Uterine smooth muscle cell (primary cell): ENCODE results near the gene ALDH3A1. TPM values are rescaled to one million over a fixed set of nuclear protein-coding genes. Genes with fewer than 3 reads are reported as not detected.

ENCODE experiments used
- total RNA-seq: library from RNA; depleted of rRNA; stranded (reverse); fragments of >200 nt; gene quantifications from 2 replicates; pipeline ENCODE4 v1.2.3, GENCODE V29; 2014

ALDH3A1 gene
- 0.50 TPM in 1 of 2 replicates, not detected in the other for total RNA-seq

GRCh38 chr17:19747829-19748806, at the start of gene ALDH3A1:
Gene ALDH3A1, minus strand, starts transcription at chr17:19748298. Its CDS starts 3,169 bp downstream, at chr17:19745129.

DNA sequence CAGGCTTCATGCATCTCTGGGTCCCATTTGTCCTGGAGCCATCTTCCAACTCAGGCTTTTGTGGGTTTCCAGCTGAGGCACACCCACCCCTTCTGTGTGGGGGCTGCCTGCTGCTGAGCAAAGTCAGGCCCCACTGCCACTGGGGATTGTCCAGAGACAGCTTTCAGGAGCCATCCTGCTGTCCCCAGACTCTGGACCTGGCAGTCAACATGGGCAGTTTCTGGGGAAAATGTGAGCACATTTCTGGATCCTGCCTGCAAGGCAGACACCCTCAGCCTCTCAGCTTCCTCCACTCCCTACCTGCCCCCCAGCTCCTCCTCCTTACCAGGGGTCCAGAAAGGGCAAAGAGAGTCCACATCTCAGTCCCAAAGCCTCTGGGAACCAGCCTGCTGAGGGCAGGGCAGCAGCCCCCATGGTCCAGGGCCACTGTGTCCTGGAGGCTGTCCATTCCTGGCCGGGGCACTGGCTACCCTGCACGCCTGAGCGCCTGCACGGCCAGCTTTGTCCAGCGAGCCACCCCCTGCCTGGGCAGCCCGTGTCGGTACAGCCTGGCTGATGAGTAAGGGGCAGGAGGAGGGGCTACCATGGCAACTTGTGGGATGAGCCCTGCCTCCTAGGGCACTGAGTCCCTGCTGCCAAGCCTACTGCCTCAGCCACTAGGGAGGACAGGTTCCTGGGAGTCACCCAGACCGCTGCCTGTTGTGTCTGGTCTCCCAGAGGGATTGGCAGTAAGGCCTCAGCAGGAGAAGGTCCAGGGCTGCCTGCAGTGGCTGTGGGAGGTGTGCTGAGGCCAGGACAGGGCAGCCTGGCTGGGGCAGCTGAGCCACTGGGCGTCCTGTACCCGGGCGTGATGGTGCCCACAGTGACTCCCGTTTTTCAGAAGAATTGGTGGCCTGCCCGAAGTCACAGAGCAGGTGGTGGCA, 31.7 kb downstream of the ALDH3A1 start, which contains the start of gene SLC47A2:
Gene SLC47A2 (minus strand): TSS at position 477 of the 923 bp plus-strand sequence. CDS start 29 bp downstream, at position 448.

Other genes starting within 250 kb of the ALDH3A1 start
- 0.55 and 1.5 TPM in 2 replicates for gene SLC47A1, start 214.4 kb downstream of the ALDH3A1 start, total RNA-seq
- 25.2 and 25.3 TPM in 2 replicates for gene ALDH3A2, start 99.5 kb downstream of the ALDH3A1 start, total RNA-seq
- gene SLC47A2, start 31.7 kb downstream of the ALDH3A1 start, total RNA-seq: not detected in 2 replicates
- gene ULK2, start 119.6 kb upstream of the ALDH3A1 start, total RNA-seq: 14.1 and 19.1 TPM in 2 replicates
- gene AKAP10, start 229.5 kb upstream of the ALDH3A1 start, total RNA-seq: 21.0 and 26.7 TPM in 2 replicates